ENCODE results near the gene GAST. TPM values are rescaled to one million over a fixed set of nuclear protein-coding genes. Genes with fewer than 3 reads are reported as not detected.
A peak's percentile ranks its signal among the peaks of the same experiment; 100 is the strongest.

The GAST gene
- total and polyA plus RNA-seq, 2 of the 13 experiments (the other 11 are each of a cell fraction or from before 2014, with no cell fraction given) = 0.32 to 0.42 TPM

GRCh38 chr17:41687828-41688640 lies 24.1 kb upstream of the GAST start (continued):
- no peak for TF ChIP-seq ZNF646 (CRISPR knock-in tag; IDR thresholded peaks at IDR 0.05)
- peak; percentile 61; the same call in 1 of the 2 replicates for TF ChIP-seq MEIS2 (CRISPR knock-in tag; IDR thresholded peaks at IDR 0.05)
- peak; percentile 30 for TF ChIP-seq FOXA3 (CRISPR knock-in tag; IDR thresholded peaks at IDR 0.05)
- peak; percentile 20 for TF ChIP-seq RBM22 (optimal IDR thresholded peaks at IDR 0.05; ENCODE audit: low read length)
- TF ChIP-seq PHF21A (CRISPR knock-in tag; IDR thresholded peaks at IDR 0.05) = peak; percentile 48; the same call in 1 of the 2 replicates
- TF ChIP-seq ZNF33A (CRISPR knock-in tag; IDR thresholded peaks at IDR 0.05; ENCODE audit: borderline replicate concordance) = 0 out of 2 replicates have a peak, but pooled peaks have one; percentile 40
- TF ChIP-seq MAX (IDR thresholded peaks at IDR 0.05) = no peak; the same call in 1 of the 2 replicates
- peak; percentile 74; the same call in 1 of the 2 replicates for TF ChIP-seq ZNF17 (CRISPR knock-in tag; IDR thresholded peaks at IDR 0.05)
- TF ChIP-seq ZNF597 (CRISPR knock-in tag; IDR thresholded peaks at IDR 0.05) = no peak
- TF ChIP-seq BCL6 (CRISPR knock-in tag; IDR thresholded peaks at IDR 0.05) = 0 out of 2 replicates have a peak, but pooled peaks have one; percentile 11
- TF ChIP-seq ZNF607 (CRISPR knock-in tag; IDR thresholded peaks at IDR 0.05; ENCODE audit: borderline replicate concordance) = 0 out of 2 replicates have a peak, but pooled peaks have one; percentile 35
- TF ChIP-seq ZNF264 (CRISPR knock-in tag; IDR thresholded peaks at IDR 0.05) = peak; percentile 18; the same call in 1 of the 2 replicates
- TF ChIP-seq AKAP8 (CRISPR knock-in tag; IDR thresholded peaks at IDR 0.05) = no peak
- TF ChIP-seq FOXP1 (IDR thresholded peaks at IDR 0.05) = no peak
- peak; percentile 28; the same call in 1 of the 2 replicates for TF ChIP-seq FOXP1 (CRISPR knock-in tag; IDR thresholded peaks at IDR 0.05)
- TF ChIP-seq ZKSCAN5 (CRISPR knock-in tag; IDR thresholded peaks at IDR 0.05) = no peak; the same call in 1 of the 2 replicates
- no peak for TF ChIP-seq JUND (CRISPR knock-in tag; IDR thresholded peaks at IDR 0.05)
- TF ChIP-seq HNF4A (CRISPR knock-in tag; IDR thresholded peaks at IDR 0.05) = peak; percentile 33
- TF ChIP-seq NR2F6 (IDR thresholded peaks at IDR 0.05) = no peak; the same call in 1 of the 2 replicates
- TF ChIP-seq NR2F6 (CRISPR knock-in tag; IDR thresholded peaks at IDR 0.05) = 0 out of 2 replicates have a peak, but pooled peaks have one; percentile 10
- TF ChIP-seq, protein P1, sequence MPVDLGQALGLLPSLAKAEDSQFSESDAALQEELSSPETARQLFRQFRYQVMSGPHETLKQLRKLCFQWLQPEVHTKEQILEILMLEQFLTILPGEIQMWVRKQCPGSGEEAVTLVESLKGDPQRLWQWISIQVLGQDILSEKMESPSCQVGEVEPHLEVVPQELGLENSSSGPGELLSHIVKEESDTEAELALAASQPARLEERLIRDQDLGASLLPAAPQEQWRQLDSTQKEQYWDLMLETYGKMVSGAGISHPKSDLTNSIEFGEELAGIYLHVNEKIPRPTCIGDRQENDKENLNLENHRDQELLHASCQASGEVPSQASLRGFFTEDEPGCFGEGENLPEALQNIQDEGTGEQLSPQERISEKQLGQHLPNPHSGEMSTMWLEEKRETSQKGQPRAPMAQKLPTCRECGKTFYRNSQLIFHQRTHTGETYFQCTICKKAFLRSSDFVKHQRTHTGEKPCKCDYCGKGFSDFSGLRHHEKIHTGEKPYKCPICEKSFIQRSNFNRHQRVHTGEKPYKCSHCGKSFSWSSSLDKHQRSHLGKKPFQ (CRISPR knock-in tag; IDR thresholded peaks at IDR 0.05; ENCODE audit: insufficient replicate concordance) = no peak
- TF ChIP-seq TCF7 (IDR thresholded peaks at IDR 0.05; ENCODE audit: low read depth) = 0 out of 2 replicates have a peak, but pooled peaks have one; percentile 22

Data from HepG2 (cell line).